Stimulated activated CD8-positive, alpha-beta memory T cell treated with anti-CD3 and anti-CD28 coated beads, Interleukin-12 subunit alpha, Interleukin-12 subunit beta, amount 100 ng/mL, for 1 hour (primary cell): ENCODE measurements around the gene VSIG2.
A peak's percentile ranks its signal among the peaks of the same experiment; 100 is the strongest.

ENCODE experiments used
- DNase-seq: peaks from one replicate; pipeline ENCODE4 v3.0.0-alpha.2; 2020; ENCODE audit warnings: low read depth

The VSIG2 gene

GRCh38 chr11:124748481-124749343 is 3.3 kb downstream of the VSIG2 start:
- DNase-seq: no peak

- no peak for DNase-seq
These were observed 4.0 kb downstream of the VSIG2 start for GRCh38 chr11:124748100-124748418.

GRCh38 chr11:124747406-124748099 is 4.5 kb downstream of the VSIG2 start:
- no peak for DNase-seq

GRCh38 chr11:124746621-124747243 is 5.3 kb downstream of the VSIG2 start:
- DNase-seq: peak; percentile 65

- no peak for DNase-seq
These were observed 6.0 kb downstream of the VSIG2 start for GRCh38 chr11:124745835-124746620.

GRCh38 chr11:124745270-124745834 is 6.7 kb downstream of the VSIG2 start:
- DNase-seq: no peak

GRCh38 chr11:124743050-124743449 is 9.0 kb downstream of the VSIG2 start:
- no peak for DNase-seq

GRCh38 chr11:124742555-124742954 is 9.5 kb downstream of the VSIG2 start:
- no peak for DNase-seq

- DNase-seq: no peak
These were observed 11.7 kb downstream of the VSIG2 start for GRCh38 chr11:124740277-124740882.

GRCh38 chr11:124739479-124740276 is 12.4 kb downstream of the VSIG2 start, which contains the start of gene NRGN:
NRGN (plus strand) TSS chr11:124739942; CDS start chr11:124740085, 143 bp downstream.
- peak; percentile 73 for DNase-seq

- no peak for DNase-seq
These were observed 13.2 kb downstream of the VSIG2 start for GRCh38 chr11:124738713-124739478.

- no peak for DNase-seq
These were observed 14.3 kb downstream of the VSIG2 start for GRCh38 chr11:124737638-124738305.

GRCh38 chr11:124736736-124737135 is 15.3 kb downstream of the VSIG2 start:
- DNase-seq: no peak

- DNase-seq: no peak
These were observed 19.8 kb downstream of the VSIG2 start for GRCh38 chr11:124732230-124732629.

GRCh38 chr11:124729571-124729970 is 22.5 kb downstream of the VSIG2 start:
- DNase-seq: no peak

- no peak for DNase-seq
These were observed 23.9 kb downstream of the VSIG2 start for GRCh38 chr11:124728134-124728533.

GRCh38 chr11:124727474-124727873 is 24.6 kb downstream of the VSIG2 start:
- DNase-seq: no peak

GRCh38 chr11:124725719-124726105 is 26.3 kb downstream of the VSIG2 start:
- DNase-seq: no peak
